ENCODE measurements around the gene SCNN1A. TPM values are rescaled to one million over a fixed set of nuclear protein-coding genes. Genes with fewer than 3 reads are reported as not detected.

SCNN1A gene
- total and polyA plus RNA-seq, 2 of the 4 experiments (the other 2 are of a cell fraction): 0.41 TPM; not detected in 1

- no peaks in the 10 kb centered on the region for H3K9me3 ChIP-seq (ENCODE audit: control insufficient read depth, insufficient read depth, low read length)
- peak overlapping the region; percentile 48; the same call in 1 of the 2 replicates for H2BK20ac ChIP-seq (ENCODE audit: low read depth, low read length)
- DNase-seq: peak; percentile 56
- no peak overlapping the region for H2BK15ac ChIP-seq (ENCODE audit: low read depth, low read length)
- H3K18ac ChIP-seq (ENCODE audit: low read depth, low read length): no peak overlapping the region
- no peak overlapping the region for H2BK5ac ChIP-seq (ENCODE audit: low read depth, low read length, poor library complexity, severe bottlenecking)
- H3K9ac ChIP-seq (ENCODE audit: low read depth, low read length): no peak overlapping the region
- H4K91ac ChIP-seq (ENCODE audit: insufficient read depth, low read depth, low read length): no peak overlapping the region
- CTCF ChIA-PET: no interaction called here
- H2AK9ac ChIP-seq (replicated peaks; ENCODE audit: low read depth, low read length, poor library complexity): no peak overlapping the region
- peak overlapping the region; percentile 11; the same call in 1 of the 2 replicates for H2AK5ac ChIP-seq (ENCODE audit: low read depth, low read length)
- in situ Hi-C loops (cut with MboI; ENCODE audit: low sequenced_read_pairs): no loop called here
- H3K4me1 ChIP-seq (ENCODE audit: control insufficient read depth, insufficient read depth, low read length): peaks cover 31% of the 10 kb centered on the region
- no peak overlapping the region for H3K56ac ChIP-seq (ENCODE audit: extremely low read depth, insufficient read depth, low read length)
- BruUV-seq (replicated peaks): no TSS peak
- H3K36me3 ChIP-seq (ENCODE audit: control insufficient read depth, insufficient read depth, low read length): peaks cover 5% of the 10 kb centered on the region; the same call in 1 of the 2 replicates
- intact Hi-C loops (cut with micrococcal nuclease): no loop called here
- peaks cover 29% of the 10 kb centered on the region for H3K9me1 ChIP-seq (ENCODE audit: insufficient read depth, low read length)
- H3K27me3 ChIP-seq (ENCODE audit: control insufficient read depth, insufficient read depth, low read length): no peaks in the 10 kb centered on the region
- H3K4me2 ChIP-seq (ENCODE audit: low read depth, low read length): no peak overlapping the region
- H3K4me3 ChIP-seq (ENCODE audit: insufficient read depth, low read depth, low read length): no peak overlapping the region
- no peak overlapping the region for H2BK120ac ChIP-seq (ENCODE audit: low read depth, low read length)
- peaks cover 19 to 26% of the 10 kb centered on the region in 2 experiments; a peak in 3 of 4 replicates for H3K79me1 ChIP-seq (ENCODE audit: low read depth in 1 of 2, low read length in 2 of 2)
- H3K14ac ChIP-seq (replicated peaks; ENCODE audit: low read depth, low read length): no peak overlapping the region
- dilution Hi-C loops (cut with HindIII; ENCODE audit: low sequenced_read_pairs, unreplicated experiment): no loop called here
- H4K5ac ChIP-seq (ENCODE audit: low read depth, low read length): no peak overlapping the region
- no peak overlapping the region for H2AFZ ChIP-seq (replicated peaks; ENCODE audit: low read length, poor library complexity)
- ATAC-seq (ENCODE audit: low read depth): no peak
- WGBS, 2 experiments (ENCODE audit: extremely low coverage in 2 of 2, insufficient read length in 1 of 2): 100% methylated on average over 1 of the region's 14 CpGs; no CpG with 5 or more reads in 1 of the 2 experiments
- H3K23ac ChIP-seq (ENCODE audit: low read depth, low read length): no peak overlapping the region
- POLR2A ChIA-PET (ENCODE audit: unreplicated experiment): no interaction called here
- H3K27ac ChIP-seq (ENCODE audit: insufficient read depth, low read length): no peak overlapping the region
- no peak overlapping the region for H4K8ac ChIP-seq (ENCODE audit: low read depth in 2 of 2, low read length in 2 of 2)
- no peak overlapping the region for H3K4ac ChIP-seq (ENCODE audit: low read depth, low read length)
- peaks cover 4% of the 10 kb centered on the region; the same call in 1 of the 2 replicates for H4K20me1 ChIP-seq (ENCODE audit: insufficient read depth, low read length)
- no peak for TF ChIP-seq SMC3 (IDR thresholded peaks at IDR 0.05; ENCODE audit: low read depth, low read length)
- TF ChIP-seq BHLHE40 (IDR thresholded peaks at IDR 0.05; ENCODE audit: low read depth, low read length): no peak
- TF ChIP-seq CTCF (conservative IDR thresholded peaks at IDR 0.05; ENCODE audit: low read depth, low read length): no peak
- TF ChIP-seq RCOR1 (IDR thresholded peaks at IDR 0.05; ENCODE audit: insufficient replicate concordance, low read length): no peak
- no peak for TF ChIP-seq MXI1 (IDR thresholded peaks at IDR 0.05; ENCODE audit: borderline replicate concordance, low read depth, low read length)
- no peak for TF ChIP-seq USF2 (IDR thresholded peaks at IDR 0.05; ENCODE audit: low read depth, low read length)
- TF ChIP-seq POLR2A (IDR thresholded peaks at IDR 0.05; ENCODE audit: low read depth, low read length): no peak
- TF ChIP-seq MAZ (IDR thresholded peaks at IDR 0.05; ENCODE audit: borderline replicate concordance, low read depth, low read length): no peak
- no peak for TF ChIP-seq RFX5 (IDR thresholded peaks at IDR 0.05; ENCODE audit: low read depth, low read length)
- no peak for TF ChIP-seq CEBPB (IDR thresholded peaks at IDR 0.05; ENCODE audit: low read depth, low read length)
- TF ChIP-seq MAFK (IDR thresholded peaks at IDR 0.05; ENCODE audit: low read depth, low read length): no peak
- TF ChIP-seq NFE2L2 (IDR thresholded peaks at IDR 0.05; ENCODE audit: low read depth, low read length): no peak
- TF ChIP-seq CHD1 (IDR thresholded peaks at IDR 0.05; ENCODE audit: low read depth, low read length): no peak
- no peak for TF ChIP-seq ELK1 (IDR thresholded peaks at IDR 0.05; ENCODE audit: borderline replicate concordance, low read depth, low read length)
Observed at GRCh38 chr12:6380141-6381121, 5.1 kb upstream of the SCNN1A start.

Measured in IMR-90 (cell line).